KOPT-K1 (cell line): ENCODE results near the gene CMKLR1.

Experiments used
- H3K27ac ChIP-seq: fragments of 200-600 bp; sonication (generic); 2 replicates; pipeline ENCODE4 v1.5.1; 2016; ENCODE audit warnings: antibody characterized with exemption, mild to moderate bottlenecking, low read depth, low read length; ENCODE audit not compliant: poor library complexity, severe bottlenecking
- H3K36me3 ChIP-seq: fragments of 200-600 bp; sonication (generic); 2 replicates; pipeline ENCODE4 v1.5.1; 2017; ENCODE audit warnings: antibody characterized with exemption, mild to moderate bottlenecking, low read length, moderate library complexity; ENCODE audit not compliant: insufficient read depth
- H3K9me3 ChIP-seq: fragments of 200-600 bp; sonication (generic); 2 replicates; pipeline ENCODE4 v1.5.1; 2017; ENCODE audit warnings: antibody characterized with exemption, low read length, mild to moderate bottlenecking; ENCODE audit not compliant: insufficient read depth, poor library complexity, severe bottlenecking

Gene CMKLR1, protein sequence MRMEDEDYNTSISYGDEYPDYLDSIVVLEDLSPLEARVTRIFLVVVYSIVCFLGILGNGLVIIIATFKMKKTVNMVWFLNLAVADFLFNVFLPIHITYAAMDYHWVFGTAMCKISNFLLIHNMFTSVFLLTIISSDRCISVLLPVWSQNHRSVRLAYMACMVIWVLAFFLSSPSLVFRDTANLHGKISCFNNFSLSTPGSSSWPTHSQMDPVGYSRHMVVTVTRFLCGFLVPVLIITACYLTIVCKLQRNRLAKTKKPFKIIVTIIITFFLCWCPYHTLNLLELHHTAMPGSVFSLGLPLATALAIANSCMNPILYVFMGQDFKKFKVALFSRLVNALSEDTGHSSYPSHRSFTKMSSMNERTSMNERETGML

DNA sequence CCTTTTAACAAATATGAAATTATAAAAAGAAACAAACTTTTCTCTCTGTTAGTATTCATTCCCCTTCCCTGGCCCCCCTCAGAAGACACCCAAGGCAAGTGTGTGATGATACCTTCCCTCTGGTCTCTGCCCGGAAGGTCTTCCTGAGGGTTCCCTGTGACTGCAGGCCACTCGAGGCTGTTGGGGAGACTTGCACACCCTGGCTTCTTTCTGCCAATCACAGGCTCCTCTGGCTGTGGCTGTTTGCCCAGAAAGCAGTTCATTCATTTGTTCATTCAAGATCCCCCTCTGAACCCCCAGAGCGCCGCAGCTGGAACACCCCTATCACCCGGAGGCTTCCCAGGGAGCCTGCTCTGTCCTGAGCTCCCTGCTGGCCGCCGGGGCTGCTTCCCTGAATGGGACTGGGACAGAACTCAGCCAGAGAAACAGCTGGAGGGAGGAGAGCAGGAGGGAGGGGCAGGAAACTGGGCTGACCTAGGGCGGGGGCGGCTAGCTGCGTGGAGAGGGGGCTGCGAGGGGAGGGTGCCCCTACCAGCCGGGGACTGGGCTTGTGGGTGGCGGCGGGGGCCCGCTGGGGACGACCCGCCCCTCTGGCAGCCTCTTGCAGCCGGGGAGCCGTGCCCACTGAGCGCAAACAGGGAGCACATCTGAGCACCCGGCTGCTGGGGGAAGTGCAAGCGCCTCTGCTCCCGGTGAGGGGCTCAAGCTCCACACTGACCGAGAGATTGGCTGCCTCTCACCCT is at the start of gene CMKLR1:
Gene CMKLR1, minus strand, starts transcription at position 397 of the 743 bp plus-strand sequence. CDS start 45,720 bp downstream, outside the sequence.
- no peaks in the 10 kb centered on the region for H3K36me3 ChIP-seq
- no peak within 1 kb of the TSS for H3K27ac ChIP-seq
- H3K9me3 ChIP-seq = no peaks in the 10 kb centered on the region

DNA sequence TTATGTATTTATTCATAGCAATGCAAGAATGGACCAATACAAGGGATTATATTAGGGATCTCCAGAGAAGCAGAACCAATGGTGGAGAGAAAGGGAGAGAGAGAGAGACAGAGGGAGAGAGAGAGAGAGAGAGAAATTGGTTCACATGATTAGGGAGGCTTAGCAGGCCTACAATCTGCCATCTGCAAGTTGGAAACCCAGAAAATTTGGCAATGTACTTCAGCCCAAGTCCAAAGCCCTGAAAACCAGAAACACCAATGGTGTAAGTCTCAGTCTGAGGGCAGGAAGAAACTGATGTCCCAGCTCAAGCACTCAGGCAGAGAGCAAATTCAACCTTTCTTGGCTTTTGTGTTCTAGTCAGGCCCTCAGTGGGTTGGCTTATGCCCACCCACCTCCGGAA is 48.7 kb upstream of the CMKLR1 start:
- Histone ChIP-seq H3K27ac (no peak overlapping the region), H3K36me3 (no peaks in the 10 kb centered on the region), H3K9me3 (peaks cover 9% of the 10 kb centered on the region)

DNA sequence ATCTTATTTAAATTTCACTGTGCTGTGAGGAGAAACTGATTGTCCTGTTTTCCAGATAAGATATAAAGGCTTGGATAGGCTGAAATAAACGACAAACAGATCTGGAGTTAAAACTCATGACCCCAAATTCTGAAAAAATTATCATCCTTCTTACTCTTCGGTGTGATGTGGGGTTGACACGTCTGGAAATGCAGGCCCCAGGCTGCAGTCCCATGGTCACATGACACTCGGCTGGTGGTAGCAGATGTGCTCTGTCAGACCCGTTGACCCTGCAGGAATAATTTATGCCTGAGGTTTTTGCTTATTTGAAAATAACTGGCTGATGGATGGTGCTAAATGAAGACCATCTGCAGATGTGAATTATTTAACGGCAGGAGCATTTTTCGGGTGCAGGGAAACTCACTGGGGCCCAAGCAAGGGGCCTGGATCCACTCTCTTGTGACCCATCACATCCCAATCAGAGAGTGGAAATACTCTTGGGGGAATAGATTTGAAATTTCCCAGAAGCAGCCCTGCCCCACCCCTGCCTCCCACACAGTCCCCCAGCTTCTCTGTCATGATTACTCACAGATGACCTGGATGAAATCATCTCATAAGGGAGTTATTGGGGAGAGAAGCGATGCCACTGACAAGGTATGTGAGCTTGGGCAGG is 47.7 kb upstream of the CMKLR1 start:
- Histone ChIP-seq H3K27ac (no peak overlapping the region), H3K9me3 (peaks cover 9% of the 10 kb centered on the region), H3K36me3 (no peaks in the 10 kb centered on the region)

DNA sequence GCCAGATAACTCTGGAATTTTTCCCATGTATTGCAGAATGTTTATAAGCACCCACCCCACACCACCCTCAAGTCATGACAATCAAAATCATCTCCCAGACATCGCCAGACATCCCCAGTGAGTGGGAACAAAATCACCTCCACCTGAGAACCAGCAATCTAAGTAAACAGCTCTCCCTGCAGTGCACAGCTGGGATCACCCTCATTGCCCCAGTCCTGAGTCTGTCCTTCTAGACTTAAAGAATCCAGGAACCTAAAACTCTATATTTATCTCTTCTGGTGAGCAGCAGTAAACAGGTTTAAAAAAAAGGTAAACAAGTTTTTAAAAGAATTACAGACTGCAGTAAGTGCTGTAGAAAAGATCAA is 43.3 kb upstream of the CMKLR1 start:
- no peak overlapping the region for H3K27ac ChIP-seq
- H3K9me3 ChIP-seq = peaks cover 11% of the 10 kb centered on the region
- no peaks in the 10 kb centered on the region for H3K36me3 ChIP-seq

DNA sequence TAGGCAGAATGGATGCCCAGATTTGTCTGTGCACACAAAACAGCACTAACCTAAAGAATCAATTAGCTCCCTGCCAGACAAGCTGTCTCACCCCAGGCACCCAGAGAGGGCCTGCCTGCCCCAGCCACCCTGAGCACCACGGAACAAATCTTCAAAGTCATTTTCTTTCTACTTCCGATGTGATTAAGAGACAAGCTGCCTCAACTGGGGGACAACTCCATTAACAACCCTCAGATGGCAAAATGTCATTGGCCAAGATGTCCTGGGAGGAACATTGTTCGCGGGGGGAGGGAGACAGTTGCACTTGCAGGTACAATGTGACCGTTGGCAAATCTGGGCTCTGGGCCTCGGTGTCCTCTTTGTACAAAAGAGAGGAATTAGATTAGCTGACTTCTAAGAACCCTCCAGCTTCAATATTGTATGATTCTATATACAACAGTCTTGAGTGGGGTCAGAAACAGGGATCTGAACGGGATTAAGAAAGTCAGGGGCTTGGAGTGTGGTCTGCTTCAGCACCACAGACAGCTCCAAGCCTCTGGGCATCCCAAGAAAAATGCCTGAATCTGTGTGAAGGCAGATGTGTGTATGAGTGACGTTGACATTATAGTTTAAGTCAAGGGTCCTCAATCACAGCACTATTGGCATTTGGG is 42.8 kb upstream of the CMKLR1 start:
- Histone ChIP-seq H3K27ac (no peak overlapping the region), H3K9me3 (peaks cover 12% of the 10 kb centered on the region), H3K36me3 (no peaks in the 10 kb centered on the region)

DNA sequence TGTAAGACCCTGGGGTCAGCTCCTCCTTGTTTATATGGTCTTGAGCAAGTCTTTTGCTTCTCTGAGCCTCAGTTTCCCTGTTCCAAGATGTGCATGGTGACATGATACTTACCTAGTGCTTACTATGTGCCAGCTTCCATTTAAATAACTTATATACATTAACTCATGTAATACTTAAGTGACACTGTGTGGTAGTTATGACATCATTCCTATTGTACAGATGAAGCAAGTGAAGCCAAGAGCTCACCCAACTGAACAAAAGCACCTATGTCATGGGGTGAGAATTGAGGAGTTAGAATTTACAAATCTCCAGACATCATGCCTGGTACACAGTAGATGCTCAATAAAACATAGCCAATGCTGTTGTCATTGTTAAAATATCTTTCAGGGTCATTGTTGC is 41.3 kb upstream of the CMKLR1 start:
- Histone ChIP-seq H3K36me3 (no peaks in the 10 kb centered on the region), H3K9me3 (peaks cover 20% of the 10 kb centered on the region), H3K27ac (no peak overlapping the region)

DNA sequence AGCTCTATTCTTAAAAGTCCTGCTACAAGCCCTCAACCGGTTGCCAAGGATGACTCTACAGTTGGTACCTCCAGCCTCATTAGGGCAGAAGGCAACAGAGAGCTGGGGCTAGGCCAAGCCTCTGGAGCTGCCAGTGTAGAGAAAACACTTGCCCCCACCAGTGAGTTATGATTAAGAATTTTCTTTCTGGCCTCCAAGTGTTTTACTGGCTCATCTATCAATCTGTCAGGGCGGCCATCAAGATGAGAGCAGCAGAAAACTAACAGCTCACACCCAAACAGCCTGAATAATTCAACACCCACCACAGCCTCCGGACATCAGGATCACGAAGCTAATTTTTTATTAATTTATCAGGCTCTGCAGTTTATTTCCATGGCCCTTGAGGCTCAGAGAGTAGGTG is 40.7 kb upstream of the CMKLR1 start:
- Histone ChIP-seq H3K27ac (no peak overlapping the region), H3K36me3 (no peaks in the 10 kb centered on the region)

DNA sequence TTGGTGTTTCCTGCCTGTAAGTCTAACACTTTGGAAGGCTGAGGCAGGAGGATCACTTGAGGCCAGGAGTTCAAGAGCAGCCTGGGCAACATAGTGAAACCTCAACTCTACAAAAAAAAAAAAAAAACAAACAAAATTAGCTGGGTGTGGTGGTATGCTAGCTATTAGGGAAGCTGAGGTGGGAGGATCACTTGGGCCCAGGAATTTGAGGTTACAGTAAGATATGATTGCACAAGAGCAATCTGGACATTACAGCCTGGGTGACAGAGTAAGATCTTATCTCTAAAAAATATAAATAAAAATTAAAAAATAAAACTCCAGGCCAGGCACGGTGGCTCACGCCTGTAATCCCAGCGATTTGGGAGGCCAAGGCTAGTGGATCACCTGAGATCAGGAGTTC is 39.8 kb upstream of the CMKLR1 start:
- Histone ChIP-seq H3K9me3 (peaks cover 15% of the 10 kb centered on the region), H3K36me3 (no peaks in the 10 kb centered on the region), H3K27ac (no peak overlapping the region)

More for the DNA sequence above, 40.7 kb upstream of the CMKLR1 start:
- peaks cover 18% of the 10 kb centered on the region for H3K9me3 ChIP-seq

DNA sequence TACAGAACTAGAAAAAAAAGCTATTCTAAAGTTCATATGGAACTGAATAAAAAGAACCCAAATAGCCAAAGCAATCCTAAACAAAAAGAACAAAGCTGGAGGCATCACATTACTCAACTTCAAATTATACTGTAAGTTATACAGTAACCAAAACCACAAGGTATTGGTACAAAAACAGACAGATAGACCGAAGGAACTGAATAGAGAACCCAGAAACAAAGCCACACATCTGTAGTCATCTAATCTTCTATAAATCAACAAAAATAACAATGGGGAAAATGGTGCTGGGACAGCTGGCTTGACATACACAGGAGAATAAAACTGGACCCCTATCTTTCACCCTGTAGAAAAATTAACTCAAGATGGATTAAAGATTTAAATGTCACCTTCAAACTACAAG is 38.1 kb upstream of the CMKLR1 start:
- Histone ChIP-seq H3K9me3 (peaks cover 29% of the 10 kb centered on the region), H3K36me3 (no peaks in the 10 kb centered on the region), H3K27ac (no peak overlapping the region)

DNA sequence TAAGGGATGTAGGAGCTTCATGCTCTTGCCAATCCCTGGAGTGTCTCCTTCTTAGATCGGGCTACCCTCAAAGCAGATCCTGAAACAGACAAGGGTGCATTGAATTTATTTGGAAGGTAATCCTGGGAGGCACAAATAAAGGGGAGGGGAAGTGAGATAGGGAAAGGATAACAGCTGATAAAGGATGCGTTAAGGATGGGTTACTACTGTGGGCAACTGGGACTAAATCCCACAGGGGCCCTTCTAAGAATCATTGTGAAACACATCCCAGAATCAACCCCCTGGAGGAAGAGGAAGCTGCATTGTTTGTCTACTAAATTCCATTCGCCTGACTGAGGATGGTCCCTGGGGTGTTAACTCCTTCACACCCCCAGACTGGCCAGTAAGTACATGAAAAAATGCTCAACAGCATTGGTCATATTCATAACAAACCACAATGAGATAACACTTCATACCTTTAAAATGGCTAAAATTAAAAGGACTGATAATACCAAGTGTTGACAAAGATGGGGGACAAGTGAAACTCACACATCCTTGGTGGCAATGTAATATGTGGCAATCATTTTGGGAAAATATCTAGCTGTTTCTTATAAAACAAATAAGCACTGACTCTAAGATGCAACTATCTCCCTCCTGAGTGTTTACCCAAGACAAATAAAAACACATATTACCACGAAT is 37.0 kb upstream of the CMKLR1 start:
- Histone ChIP-seq H3K36me3 (no peaks in the 10 kb centered on the region), H3K27ac (no peak overlapping the region), H3K9me3 (peaks cover 29% of the 10 kb centered on the region)

DNA sequence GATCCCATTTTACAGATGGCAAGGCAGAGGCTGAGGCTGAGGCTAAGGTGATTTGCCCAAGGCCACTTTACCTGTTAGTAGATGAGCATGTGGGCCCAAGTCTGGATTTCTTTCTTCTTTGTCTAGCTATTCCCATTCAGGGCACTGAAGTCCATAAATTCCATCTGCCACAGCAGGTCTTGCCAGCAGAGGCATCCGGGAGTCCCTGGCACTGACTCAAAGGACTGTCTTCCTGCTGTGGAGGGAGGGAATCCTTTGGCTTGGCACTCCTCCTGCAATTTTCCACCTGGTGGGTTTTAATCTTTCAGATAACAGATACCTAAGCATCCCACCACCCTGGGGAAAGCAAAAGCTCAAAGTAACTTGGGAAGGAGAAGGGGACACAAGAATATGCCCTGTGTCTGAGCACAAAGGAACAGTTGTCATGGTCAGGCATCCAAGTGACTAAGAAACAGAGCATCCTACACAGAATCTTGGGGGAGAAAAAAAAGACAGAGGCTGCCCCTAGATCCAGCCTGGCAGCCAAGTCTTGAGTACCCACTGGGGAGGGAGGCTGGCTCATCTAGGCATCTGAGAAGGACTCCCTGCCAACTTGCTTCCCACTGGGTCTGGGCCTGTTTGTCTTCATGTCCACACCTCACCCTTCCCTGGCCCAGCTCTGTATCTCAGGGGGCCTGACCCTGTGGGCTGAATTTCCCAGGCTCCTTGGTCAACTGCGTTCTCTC is 35.6 kb upstream of the CMKLR1 start:
- Histone ChIP-seq H3K27ac (no peak overlapping the region), H3K36me3 (no peaks in the 10 kb centered on the region), H3K9me3 (peaks cover 29% of the 10 kb centered on the region)

DNA sequence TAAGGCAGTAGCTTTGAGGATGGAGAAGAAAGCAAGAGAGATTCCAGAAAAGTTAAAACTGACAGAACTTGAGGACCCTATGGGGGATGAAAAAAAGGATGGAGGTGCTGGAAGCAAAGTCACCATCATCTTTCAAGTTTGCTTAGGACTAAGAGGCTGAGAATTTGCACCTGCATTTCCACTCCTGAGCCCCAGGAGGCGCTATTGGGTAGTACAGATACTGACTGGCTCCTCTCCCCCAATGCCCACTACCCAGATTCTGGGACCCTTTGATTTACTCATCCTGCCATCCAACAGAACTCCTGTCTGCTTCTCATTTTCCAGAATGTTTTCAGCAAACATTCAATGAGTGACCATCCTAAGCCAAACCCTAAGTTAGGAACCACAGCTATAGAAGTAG is 34.0 kb upstream of the CMKLR1 start:
- Histone ChIP-seq H3K27ac (no peak overlapping the region), H3K36me3 (no peaks in the 10 kb centered on the region), H3K9me3 (peaks cover 29% of the 10 kb centered on the region)

DNA sequence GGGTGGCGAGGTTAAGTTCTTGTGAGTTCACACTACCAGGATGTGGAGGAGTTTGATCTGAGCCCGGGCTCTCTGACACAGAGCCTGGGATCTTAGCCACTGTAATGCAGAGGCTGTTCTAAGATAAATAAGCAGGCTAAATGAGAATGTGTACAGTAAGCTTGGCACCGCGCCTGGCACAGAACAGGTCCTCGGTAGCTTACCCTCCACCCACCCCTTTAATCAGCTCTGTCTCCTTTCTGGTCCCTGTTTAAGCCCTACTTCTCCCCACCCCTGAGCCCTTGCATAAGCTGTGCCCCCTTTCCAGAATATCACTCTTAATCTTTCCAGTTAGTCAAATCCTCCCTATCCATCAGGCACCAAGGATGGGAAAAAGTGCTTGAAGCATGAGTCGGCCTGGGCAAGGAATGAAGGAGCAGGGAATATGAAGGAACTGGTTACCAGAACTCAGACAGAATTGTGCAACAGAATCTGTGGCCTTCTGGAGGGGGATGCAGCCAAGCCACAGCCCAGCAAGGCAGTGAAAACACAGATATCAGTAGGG is 32.8 kb upstream of the CMKLR1 start:
- peaks cover 26% of the 10 kb centered on the region for H3K9me3 ChIP-seq
- H3K36me3 ChIP-seq = no peaks in the 10 kb centered on the region
- no peak overlapping the region for H3K27ac ChIP-seq

DNA sequence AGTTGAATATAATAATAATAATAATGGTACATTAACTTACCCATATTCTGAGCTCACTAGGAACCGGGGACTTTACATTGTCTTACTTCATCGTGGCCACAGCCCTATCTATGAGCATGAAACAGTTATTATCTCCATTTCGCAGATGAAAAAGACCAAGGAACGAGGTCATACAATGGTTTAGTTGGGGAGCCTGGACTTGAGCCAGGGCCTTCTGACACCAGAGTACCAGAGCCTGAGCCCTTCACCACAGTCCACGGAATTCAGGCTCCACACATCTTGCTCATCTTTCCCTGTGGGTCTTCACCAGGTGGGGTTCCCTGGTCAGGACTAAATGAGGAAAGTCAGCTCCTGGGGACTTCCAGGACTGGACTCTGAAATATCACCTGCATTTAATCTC is 31.3 kb upstream of the CMKLR1 start:
- H3K27ac ChIP-seq = no peak overlapping the region
- H3K9me3 ChIP-seq = peaks cover 18% of the 10 kb centered on the region
- no peaks in the 10 kb centered on the region for H3K36me3 ChIP-seq
